GM12878 (cell line): ENCODE results near the gene OLFM2. TPM values are rescaled to one million over a fixed set of nuclear protein-coding genes. Genes with fewer than 3 reads are reported as not detected.
A peak's percentile ranks its signal among the peaks of the same experiment; 100 is the strongest.

ENCODE experiments used
- ATAC-seq: fragments of 200-7000 bp; cut with Tn5 transposase; 3 replicates; pipeline ENCODE4 v1.9.1; 2020; ENCODE audit warnings: mild to moderate bottlenecking, moderate library complexity
- BruUV-seq: library from RNA; stranded (reverse); fragments of 400-500 nt; replicated peaks from 2 replicates; lab custom pipeline; 2021; lab: Mats Ljungman, UMichigan
- CTCF ChIA-PET: fragments of 300-600 bp; sonication (Branson Sonifier 250); formaldehyde crosslinking; extraction: SDS; loops from one replicate; lab custom pipeline; 2021; ENCODE audit warnings: inconsistent platforms; lab: Yijun Ruan, JAX
- POLR2A ChIA-PET: fragments of 350-600 bp; formaldehyde crosslinking; extraction: SDS; loops from one replicate; lab custom pipeline; 2021; ENCODE audit warnings: inconsistent platforms; lab: Charles Lee
- RAD21 ChIA-PET: fragments of 300-600 bp; sonication (Branson Sonifier 250); formaldehyde crosslinking; loops from one replicate; lab custom pipeline; 2023; ENCODE audit warnings: antibody characterized with exemption; ENCODE audit not compliant: unreplicated experiment; lab: Charles Lee
- SMC1A ChIA-PET: fragments of 300-600 bp; sonication (Branson Sonifier 250); formaldehyde crosslinking; loops from one replicate; lab custom pipeline; 2023; ENCODE audit not compliant: unreplicated experiment, uncharacterized antibody; lab: Charles Lee
- DNase-seq: peaks from one replicate; pipeline ENCODE4 v3.0.0-alpha.2; 2011; ENCODE audit warnings: low read depth, low spot score
- FAIRE-seq: peaks from 3 replicates; lab custom pipeline; 2011; peaks lifted over from hg19 to GRCh38; lab: Jason Lieb, UNC
- H2AFZ ChIP-seq: 2 replicates; pipeline ENCODE4 v1.6.0; 2011; ENCODE audit warnings: low read depth, low read length, control low read depth; ENCODE audit not compliant: control insufficient read depth
- H3K27ac ChIP-seq: 2 replicates; pipeline ENCODE4 v1.5.1; 2011; ENCODE audit warnings: control low read depth; ENCODE audit not compliant: control insufficient read depth, insufficient read depth
- H3K27me3 ChIP-seq, 2 experiments: replicated peaks in 1 of 2; 2 replicates each; pipeline versions ENCODE4 v1.6.0 to v1.6.1; 2011; ENCODE audit warnings: low read length in 1 of 2; ENCODE audit not compliant: control insufficient read depth in 2 of 2, insufficient read depth in 2 of 2
- H3K36me3 ChIP-seq, 2 experiments: 2 replicates each; pipeline ENCODE4 v1.5.1; 2011; ENCODE audit warnings: low read length in 1 of 2; ENCODE audit not compliant: control insufficient read depth in 2 of 2, insufficient read depth in 2 of 2
- H3K4me1 ChIP-seq: 2 replicates; pipeline ENCODE4 v1.6.1; 2011; ENCODE audit warnings: mild to moderate bottlenecking, low read length, moderate library complexity, mixed read lengths; ENCODE audit not compliant: control insufficient read depth, insufficient read depth
- H3K4me2 ChIP-seq: 2 replicates; pipeline ENCODE4 v1.6.0; 2011; ENCODE audit warnings: control low read depth; ENCODE audit not compliant: control insufficient read depth, insufficient read depth
- H3K4me3 ChIP-seq: fragments of 200-600 bp; sonication (generic); 2 replicates; pipeline ENCODE4 v1.5.1; 2016
- H3K79me2 ChIP-seq: 2 replicates; pipeline ENCODE4 v1.6.0; 2011; ENCODE audit warnings: low read length; ENCODE audit not compliant: control insufficient read depth, insufficient read depth
- H3K9ac ChIP-seq: 2 replicates; pipeline ENCODE4 v1.8.0; 2011; ENCODE audit warnings: low read length, control low read depth, mixed read lengths; ENCODE audit not compliant: control insufficient read depth, insufficient read depth
- H3K9me3 ChIP-seq: replicated peaks from 3 replicates; pipeline ENCODE4 v1.5.1; 2011; ENCODE audit warnings: mild to moderate bottlenecking, low read length; ENCODE audit not compliant: control insufficient read depth, insufficient read depth
- H4K20me1 ChIP-seq: 2 replicates; pipeline ENCODE4 v1.6.0; 2011; ENCODE audit not compliant: control insufficient read depth, insufficient read depth
- CHD4 ChIP-seq: fragments of 200-600 bp; sonication (generic); IDR thresholded peaks from 2 replicates; pipeline ENCODE4 v1.6.1; 2016; ENCODE audit warnings: mild to moderate bottlenecking
- MXI1 ChIP-seq: fragments of 150-350 bp; IDR thresholded peaks from 2 replicates; pipeline ENCODE4 v1.6.1; 2011; ENCODE audit warnings: low read depth, mild to moderate bottlenecking, inconsistent platforms, low read length, improper control_type of control experiment
- POLR2A ChIP-seq: IDR thresholded peaks from 2 replicates; pipeline ENCODE4 v1.6.1; 2011; ENCODE audit warnings: low read depth, mild to moderate bottlenecking, low read length
- RAD21 ChIP-seq: IDR thresholded peaks from 2 replicates; pipeline ENCODE4 v1.6.1; 2011; ENCODE audit warnings: mild to moderate bottlenecking, low read depth, low read length, moderate library complexity; ENCODE audit not compliant: insufficient read depth
- SMAD1 ChIP-seq: fragments of 450-650 bp; IDR thresholded peaks from 2 replicates; pipeline ENCODE4 v1.6.1; 2018; ENCODE audit warnings: mild to moderate bottlenecking, low read depth; ENCODE audit not compliant: partially characterized antibody
- WRNIP1 ChIP-seq: IDR thresholded peaks from 2 replicates; pipeline ENCODE4 v1.6.1; 2011; ENCODE audit warnings: low read depth, low read length, improper control_type of control experiment, borderline replicate concordance
- YY1 ChIP-seq: IDR thresholded peaks from 2 replicates; pipeline ENCODE4 v1.6.1; 2011; ENCODE audit warnings: low read depth, mild to moderate bottlenecking, low read length
- ZBTB40 ChIP-seq: fragments of 450-650 bp; IDR thresholded peaks from 2 replicates; pipeline ENCODE4 v1.6.1; 2016; ENCODE audit warnings: mild to moderate bottlenecking, moderate library complexity, borderline replicate concordance
- ZNF217 ChIP-seq: fragments of 450-650 bp; IDR thresholded peaks from 2 replicates; pipeline ENCODE4 v1.6.1; 2017; ENCODE audit warnings: antibody characterized with exemption, mild to moderate bottlenecking
- ZNF592 ChIP-seq: fragments of 450-650 bp; IDR thresholded peaks from 2 replicates; pipeline ENCODE4 v1.6.1; 2017; ENCODE audit warnings: mild to moderate bottlenecking, moderate library complexity
- WGBS: methylation state at CpG from one replicate; pipeline ENCODE4 v1.1.6; 2016; ENCODE audit warnings: low lambda C conversion rate; ENCODE audit not compliant: insufficient replicate concordance, insufficient coverage; ENCODE audit errors: missing lambda C conversion rate; 5-methylcytosine and 5-hydroxymethylcytosine counted together
- in situ Hi-C: fragments of 300-500 bp; cut with MboI; formaldehyde crosslinking; loops from 9 replicates; pipeline ENCODE4 v1.14.3; 2018; ENCODE audit warnings: mixed read lengths
- intact Hi-C: fragments of 100-400 bp; cut with micrococcal nuclease; formaldehyde crosslinking; loops from one replicate; pipeline ENCODE4 v1.14.2; 2022; ENCODE audit not compliant: unreplicated experiment
- polyA plus RNA-seq, 11 experiments: library from polyadenylated mRNA; depleted of rRNA in 4 of 11; unstranded in 6 of 11; stranded (reverse) in 5 of 11; fragments of >200 nt; fragmentation: Nextera tagmentation in 4 of 11; fragmentation: Illumina TruSeq in 1 of 11; extraction: Ambion mirVana in 4 of 11; extraction: Trizol in 1 of 11; gene quantifications; 1 replicate in 1 of 11; 2 replicates in 10 of 11; pipeline versions ENCODE4 v1.2.1 to v1.2.3, GENCODE V29; 2011 to 2016; ENCODE audit warnings: inconsistent platforms in 2 of 11, missing spikeins in 2 of 11, low read depth in 1 of 11
- total RNA-seq, 4 experiments: library from RNA; depleted of rRNA in 3 of 4; stranded (reverse); fragments of >200 nt in 3 of 4; fragmentation: Illumina TruSeq in 1 of 4; extraction: Trizol in 1 of 4; gene quantifications; 2 replicates each; pipeline versions ENCODE4 v1.2.1 to v1.2.3, GENCODE V29; 2013 to 2021
- TF ChIP-seq, protein P1 (sequence below), 3 experiments: IDR thresholded peaks in 2 of 3; conservative IDR thresholded peaks in 1 of 3; 2 replicates each; pipeline ENCODE4 v1.5.1; 2011; ENCODE audit warnings: low read depth in 3 of 3, low read length in 3 of 3, mild to moderate bottlenecking in 3 of 3, control low read depth in 2 of 3, moderate library complexity in 2 of 3, inconsistent platforms in 1 of 3, mixed read lengths in 1 of 3; ENCODE audit not compliant: control insufficient read depth in 2 of 3, insufficient read depth in 1 of 3; ENCODE audit errors: extremely low read depth in 1 of 3
- TF ChIP-seq, protein P2 (sequence below): IDR thresholded peaks from 2 replicates; pipeline ENCODE4 v1.6.1; 2011; ENCODE audit warnings: mild to moderate bottlenecking, low read depth, low read length, moderate library complexity; ENCODE audit not compliant: insufficient replicate concordance

Gene OLFM2
- total and polyA plus RNA-seq, 10 of the 15 experiments (the other 5 are each of a cell fraction or from before 2014, with no cell fraction given): 0.07 to 3.5 (median 0.27) TPM; not detected in 5

DNA sequence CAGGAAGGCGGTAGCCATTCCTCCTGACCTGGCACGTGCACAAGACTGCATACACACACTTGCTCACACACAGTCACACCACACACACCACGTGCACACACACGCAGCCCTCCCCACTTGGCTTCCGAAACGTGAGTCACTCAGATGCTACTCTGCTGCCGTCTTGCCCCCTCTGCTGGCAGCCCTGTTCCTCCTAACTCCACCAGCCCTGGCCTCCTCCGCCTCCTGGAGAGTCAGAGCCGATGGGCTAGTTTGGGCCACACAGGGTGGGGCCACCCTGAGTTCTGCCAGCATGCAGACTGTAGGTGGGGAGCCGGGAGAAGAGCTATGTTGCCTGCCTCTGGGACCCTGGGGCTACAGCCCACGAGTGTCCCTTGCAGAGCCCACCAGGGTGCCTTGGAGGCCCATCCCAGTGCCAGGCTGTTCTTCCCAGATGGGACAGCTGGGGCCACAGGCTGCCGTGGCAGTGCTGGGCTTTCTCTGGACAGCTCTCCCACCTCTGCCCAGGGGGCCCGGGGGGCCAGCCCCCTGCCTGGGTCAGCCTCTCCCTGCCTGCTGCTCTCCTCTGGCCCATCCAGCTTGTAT is 89.1 kb downstream of the OLFM2 start:
- CTCF ChIA-PET: interaction anchor here (0.8 kb wide), 1 partner anchor 10 kb away, joined by 3 read pairs; no protein-coding TSS in a partner anchor
- in situ Hi-C loops: no loop called here
- TF ChIP-seq ZBTB40: no peak
- peak; percentile 18; the same call in 1 of the 2 replicates for TF ChIP-seq POLR2A
- no peak for TF ChIP-seq RAD21
- TF ChIP-seq ZNF217: no peak
- no peak for TF ChIP-seq YY1
- TF ChIP-seq, protein P1, sequence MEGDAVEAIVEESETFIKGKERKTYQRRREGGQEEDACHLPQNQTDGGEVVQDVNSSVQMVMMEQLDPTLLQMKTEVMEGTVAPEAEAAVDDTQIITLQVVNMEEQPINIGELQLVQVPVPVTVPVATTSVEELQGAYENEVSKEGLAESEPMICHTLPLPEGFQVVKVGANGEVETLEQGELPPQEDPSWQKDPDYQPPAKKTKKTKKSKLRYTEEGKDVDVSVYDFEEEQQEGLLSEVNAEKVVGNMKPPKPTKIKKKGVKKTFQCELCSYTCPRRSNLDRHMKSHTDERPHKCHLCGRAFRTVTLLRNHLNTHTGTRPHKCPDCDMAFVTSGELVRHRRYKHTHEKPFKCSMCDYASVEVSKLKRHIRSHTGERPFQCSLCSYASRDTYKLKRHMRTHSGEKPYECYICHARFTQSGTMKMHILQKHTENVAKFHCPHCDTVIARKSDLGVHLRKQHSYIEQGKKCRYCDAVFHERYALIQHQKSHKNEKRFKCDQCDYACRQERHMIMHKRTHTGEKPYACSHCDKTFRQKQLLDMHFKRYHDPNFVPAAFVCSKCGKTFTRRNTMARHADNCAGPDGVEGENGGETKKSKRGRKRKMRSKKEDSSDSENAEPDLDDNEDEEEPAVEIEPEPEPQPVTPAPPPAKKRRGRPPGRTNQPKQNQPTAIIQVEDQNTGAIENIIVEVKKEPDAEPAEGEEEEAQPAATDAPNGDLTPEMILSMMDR (IDR thresholded peaks at IDR 0.05 in 2 of 3, conservative IDR thresholded peaks at IDR 0.05 in 1 of 3; ENCODE audit: control insufficient read depth in 2 of 3, extremely low read depth in 1 of 3, insufficient read depth in 1 of 3, low read depth in 3 of 3, low read length in 3 of 3): peak; percentile 9 to 31 (median 25); a peak in 2 of 6 replicates
- no peak for TF ChIP-seq CHD4
- TF ChIP-seq ZNF592: no peak
- no peak for TF ChIP-seq WRNIP1
- no peak for TF ChIP-seq SMAD1
- TF ChIP-seq, protein P2, sequence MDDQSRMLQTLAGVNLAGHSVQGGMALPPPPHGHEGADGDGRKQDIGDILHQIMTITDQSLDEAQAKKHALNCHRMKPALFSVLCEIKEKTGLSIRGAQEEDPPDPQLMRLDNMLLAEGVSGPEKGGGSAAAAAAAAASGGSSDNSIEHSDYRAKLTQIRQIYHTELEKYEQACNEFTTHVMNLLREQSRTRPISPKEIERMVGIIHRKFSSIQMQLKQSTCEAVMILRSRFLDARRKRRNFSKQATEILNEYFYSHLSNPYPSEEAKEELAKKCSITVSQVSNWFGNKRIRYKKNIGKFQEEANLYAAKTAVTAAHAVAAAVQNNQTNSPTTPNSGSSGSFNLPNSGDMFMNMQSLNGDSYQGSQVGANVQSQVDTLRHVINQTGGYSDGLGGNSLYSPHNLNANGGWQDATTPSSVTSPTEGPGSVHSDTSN: no peak
- TF ChIP-seq MXI1: no peak

More for the DNA sequence above, 89.1 kb downstream of the OLFM2 start:
- WGBS: 54% methylated on average over 13 of the region's 13 CpGs
- DNase-seq (no peak), ATAC-seq (peak; percentile 45; the same call in 1 of the 3 replicates), FAIRE-seq (no peak)
- BruUV-seq: no TSS peak
- peaks cover 16 to 22% of the 10 kb centered on the region in 2 experiments; a peak in 3 of 4 replicates for H3K36me3 ChIP-seq
- no peak overlapping the region for H2AFZ ChIP-seq
- H3K79me2 ChIP-seq: no peaks in the 10 kb centered on the region
- H3K4me2 ChIP-seq: no peak overlapping the region
- intact Hi-C loops: no loop called here
- ChIA-PET SMC1A (no interaction called here), POLR2A (no interaction called here), RAD21 (no interaction called here)
- H3K9me3 ChIP-seq: no peaks in the 10 kb centered on the region; the same call in 2 of the 3 replicates
- no peaks in the 10 kb centered on the region for H4K20me1 ChIP-seq
- no peak overlapping the region for H3K4me3 ChIP-seq
- H3K9ac ChIP-seq: no peak overlapping the region
- H3K27me3 ChIP-seq: no peaks in the 10 kb centered on the region
- H3K4me1 ChIP-seq: no peaks in the 10 kb centered on the region
- H3K27ac ChIP-seq: no peak overlapping the region
